ENCODE measurements around the gene TBC1D3D.
"Not testable (repeated sequence)": the region's sequence is repeated elsewhere in the genome, so short reads cannot be mapped to it uniquely, and the experiment has no call there.

Gene TBC1D3D

GRCh38 chr17:38003676-38004075 lies at the start of gene TBC1D3D:
TBC1D3D (plus strand) TSS chr17:38003976; CDS start chr17:38005561, 1,585 bp downstream.
- not testable (repeated sequence) for DNase-seq (ENCODE audit: low spot score)

- DNase-seq (ENCODE audit: low spot score) = not testable (repeated sequence)
Observed at GRCh38 chr17:37988960-37989359, 14.8 kb upstream of the TBC1D3D start, which contains the start of gene TBC1D3L. TBC1D3L (minus strand) TSS chr17:37989060; CDS start chr17:37987520, 1,540 bp downstream.

All from RKO (cell line).